Keratinocyte (primary cell): ENCODE data around the gene RHNO1. TPM values are rescaled to one million over a fixed set of nuclear protein-coding genes. Genes with fewer than 3 reads are reported as not detected.

ENCODE experiments used
- DNase-seq: peaks from one replicate; pipeline ENCODE4 v3.0.0-alpha.2; 2011; ENCODE audit warnings: low read depth, missing footprints, low spot score
- FAIRE-seq: peaks from 2 replicates; lab custom pipeline; 2011; peaks lifted over from hg19 to GRCh38; lab: Jason Lieb, UNC
- H2AFZ ChIP-seq: 2 replicates; pipeline ENCODE4 v1.6.0; 2012; ENCODE audit warnings: low read length, control low read depth, inconsistent platforms; ENCODE audit not compliant: control insufficient read depth
- H3K27ac ChIP-seq: 2 replicates; pipeline ENCODE4 v1.5.1; 2011; ENCODE audit warnings: low read length; ENCODE audit not compliant: control insufficient read depth, insufficient read depth
- H3K27me3 ChIP-seq: 3 replicates; pipeline ENCODE4 v1.6.0; 2011; ENCODE audit warnings: low read length; ENCODE audit not compliant: control insufficient read depth, insufficient read depth; ENCODE audit errors: extremely low read depth
- H3K36me3 ChIP-seq, 2 experiments: 2 replicates in 1 of 2; 3 replicates in 1 of 2; pipeline ENCODE4 v1.5.1; 2011; ENCODE audit warnings: low read length in 2 of 2, mild to moderate bottlenecking in 1 of 2; ENCODE audit not compliant: control insufficient read depth in 2 of 2, insufficient read depth in 2 of 2; ENCODE audit errors: extremely low read depth in 1 of 2
- H3K4me1 ChIP-seq: 3 replicates; pipeline ENCODE4 v1.5.1; 2011; ENCODE audit warnings: low read length; ENCODE audit not compliant: control insufficient read depth, insufficient read depth; ENCODE audit errors: extremely low read depth
- H3K4me2 ChIP-seq: 3 replicates; pipeline ENCODE4 v1.6.0; 2011; ENCODE audit warnings: low read depth, low read length; ENCODE audit not compliant: control insufficient read depth, insufficient read depth; ENCODE audit errors: extremely low read depth
- H3K4me3 ChIP-seq, 3 experiments: fragments of 200-600 bp in 1 of 3; sonication (generic) in 1 of 3; 2 replicates in 2 of 3; 3 replicates in 1 of 3; pipeline ENCODE4 v1.5.1; 2011 to 2016; ENCODE audit warnings: low read length in 3 of 3, mild to moderate bottlenecking in 3 of 3, control low read depth in 2 of 3, inconsistent platforms in 1 of 3, low read depth in 1 of 3, mixed read lengths in 1 of 3, mixed run types in 1 of 3, moderate library complexity in 1 of 3; ENCODE audit not compliant: control insufficient read depth in 2 of 3, insufficient read depth in 2 of 3; ENCODE audit errors: extremely low read depth in 1 of 3
- H3K79me2 ChIP-seq: 2 replicates; pipeline ENCODE4 v1.6.0; 2012; ENCODE audit warnings: low read length; ENCODE audit not compliant: control insufficient read depth, insufficient read depth
- H3K9ac ChIP-seq: 3 replicates; pipeline ENCODE4 v1.6.0; 2011; ENCODE audit warnings: low read length; ENCODE audit not compliant: control insufficient read depth, insufficient read depth; ENCODE audit errors: extremely low read depth
- H3K9me1 ChIP-seq: 3 replicates; pipeline ENCODE4 v1.6.0; 2011; ENCODE audit warnings: low read length; ENCODE audit not compliant: control insufficient read depth, insufficient read depth; ENCODE audit errors: extremely low read depth
- H3K9me3 ChIP-seq: 2 replicates; pipeline ENCODE4 v1.5.1; 2012; ENCODE audit warnings: low read depth, low read length; ENCODE audit not compliant: control insufficient read depth
- H4K20me1 ChIP-seq: 3 replicates; pipeline ENCODE4 v1.6.0; 2011; ENCODE audit warnings: low read length; ENCODE audit not compliant: control insufficient read depth, insufficient read depth; ENCODE audit errors: extremely low read depth
- CTCF ChIP-seq, 3 experiments: IDR thresholded peaks in 1 of 3; conservative IDR thresholded peaks in 1 of 3; optimal IDR thresholded peaks in 1 of 3; 2 replicates in 2 of 3; 3 replicates in 1 of 3; pipeline versions ENCODE3 to v1.5.1; 2011; ENCODE audit warnings: low read length in 3 of 3, mild to moderate bottlenecking in 3 of 3, moderate library complexity in 2 of 3, control low read depth in 1 of 3, inconsistent platforms in 1 of 3; ENCODE audit not compliant: insufficient read depth in 2 of 3; ENCODE audit errors: extremely low read depth in 1 of 3
- EZH2 ChIP-seq: IDR thresholded peaks from one replicate; pipeline ENCODE4 v1.6.1; 2012; ENCODE audit warnings: inconsistent platforms, mild to moderate bottlenecking, low read length, moderate library complexity
- dilution Hi-C: fragments of 300-500 bp; cut with MboI; formaldehyde crosslinking; loops from one replicate; pipeline ENCODE4 v1.7.0; 2020; ENCODE audit warnings: low sequenced_read_pairs; ENCODE audit not compliant: extremely low pct_ligation_motif_present
- polyA plus RNA-seq, 5 experiments: library from polyadenylated mRNA; depleted of rRNA in 3 of 5; stranded (reverse) in 3 of 5; stranded (forward) in 1 of 5; unstranded in 1 of 5; fragments of >200 nt; gene quantifications; 1 replicate in 1 of 5; 2 replicates in 3 of 5; 3 replicates in 1 of 5; pipeline versions ENCODE4 v1.2.1 to v1.2.3, GENCODE V29; 2011 to 2012; ENCODE audit warnings: missing spikeins in 2 of 5, low read depth in 1 of 5, low replicate concordance in 1 of 5

RHNO1 gene
- polyA plus RNA-seq, 1 donor (not counting 4 experiments of a cell fraction or from before 2014, with no cell fraction given) = 25.6 TPM

- dilution Hi-C loops = no loop called here
- no peak for FAIRE-seq
- no peak overlapping the region for H3K4me3 ChIP-seq
Measured at GRCh38 chr12:2892246-2892645, 15.2 kb downstream of the RHNO1 start.

GRCh38 chr12:2893007-2893406 lies 16.0 kb downstream of the RHNO1 start:
- Histone ChIP-seq H3K27me3 (no peaks in the 10 kb centered on the region), H3K4me3 (no peak overlapping the region), H3K36me3 (no peaks in the 10 kb centered on the region), H3K4me1 (peaks cover 19% of the 10 kb centered on the region), H3K79me2 (peaks cover 31% of the 10 kb centered on the region), H3K9me3 (no peaks in the 10 kb centered on the region), H4K20me1 (no peaks in the 10 kb centered on the region), H2AFZ (no peak overlapping the region), H3K9me1 (no peaks in the 10 kb centered on the region), H3K27ac (no peak overlapping the region), H3K4me2 (no peak overlapping the region), H3K9ac (peak overlapping the region; percentile 11)
- DNase-seq = no peak
- dilution Hi-C loops = no loop called here
- no peak for TF ChIP-seq CTCF (optimal IDR thresholded peaks at IDR 0.05 in 1 of 3, IDR thresholded peaks at IDR 0.05 in 1 of 3, conservative IDR thresholded peaks at IDR 0.05 in 1 of 3; ENCODE audit: extremely low read depth in 1 of 3, insufficient read depth in 2 of 3, low read length in 3 of 3)
- TF ChIP-seq EZH2 = no peak
- FAIRE-seq = peak; percentile 5

More at GRCh38 chr12:2892246-2892645, 15.2 kb downstream of the RHNO1 start:
- H2AFZ ChIP-seq = no peak overlapping the region
- TF ChIP-seq EZH2 (no peak), CTCF (optimal IDR thresholded peaks at IDR 0.05 in 1 of 3, IDR thresholded peaks at IDR 0.05 in 1 of 3, conservative IDR thresholded peaks at IDR 0.05 in 1 of 3; ENCODE audit: extremely low read depth in 1 of 3, insufficient read depth in 2 of 3, low read length in 3 of 3) (no peak)
- no peaks in the 10 kb centered on the region for H3K9me1 ChIP-seq
- H3K79me2 ChIP-seq = peaks cover 27% of the 10 kb centered on the region
- peaks cover 19% of the 10 kb centered on the region for H3K4me1 ChIP-seq
- no peak overlapping the region for H3K9ac ChIP-seq
- no peaks in the 10 kb centered on the region for H3K9me3 ChIP-seq
- peak overlapping the region; percentile 70 for H3K4me2 ChIP-seq
- H3K27me3 ChIP-seq = no peaks in the 10 kb centered on the region
- H3K27ac ChIP-seq = no peak overlapping the region
- H3K36me3 ChIP-seq = peaks cover 0 to 4% of the 10 kb centered on the region in 2 experiments
- H4K20me1 ChIP-seq = no peaks in the 10 kb centered on the region
- no peak for DNase-seq
